ENCODE results near the gene CRIP2. TPM values are rescaled to one million over a fixed set of nuclear protein-coding genes. Genes with fewer than 3 reads are reported as not detected.

The CRIP2 gene, protein sequence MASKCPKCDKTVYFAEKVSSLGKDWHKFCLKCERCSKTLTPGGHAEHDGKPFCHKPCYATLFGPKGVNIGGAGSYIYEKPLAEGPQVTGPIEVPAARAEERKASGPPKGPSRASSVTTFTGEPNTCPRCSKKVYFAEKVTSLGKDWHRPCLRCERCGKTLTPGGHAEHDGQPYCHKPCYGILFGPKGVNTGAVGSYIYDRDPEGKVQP
- total RNA-seq (ENCODE audit: unreplicated experiment) = 78.5 TPM
- long read RNA-seq, transcript CRIP2-201 (8 exons, 1,857 nt) = major isoform, 98 of 111 reads
- long read RNA-seq, partial matches to known transcripts = 7 of 111 reads
- long read RNA-seq, other reads (novel, unspliced or antisense) = 3 of 111 reads

DNA sequence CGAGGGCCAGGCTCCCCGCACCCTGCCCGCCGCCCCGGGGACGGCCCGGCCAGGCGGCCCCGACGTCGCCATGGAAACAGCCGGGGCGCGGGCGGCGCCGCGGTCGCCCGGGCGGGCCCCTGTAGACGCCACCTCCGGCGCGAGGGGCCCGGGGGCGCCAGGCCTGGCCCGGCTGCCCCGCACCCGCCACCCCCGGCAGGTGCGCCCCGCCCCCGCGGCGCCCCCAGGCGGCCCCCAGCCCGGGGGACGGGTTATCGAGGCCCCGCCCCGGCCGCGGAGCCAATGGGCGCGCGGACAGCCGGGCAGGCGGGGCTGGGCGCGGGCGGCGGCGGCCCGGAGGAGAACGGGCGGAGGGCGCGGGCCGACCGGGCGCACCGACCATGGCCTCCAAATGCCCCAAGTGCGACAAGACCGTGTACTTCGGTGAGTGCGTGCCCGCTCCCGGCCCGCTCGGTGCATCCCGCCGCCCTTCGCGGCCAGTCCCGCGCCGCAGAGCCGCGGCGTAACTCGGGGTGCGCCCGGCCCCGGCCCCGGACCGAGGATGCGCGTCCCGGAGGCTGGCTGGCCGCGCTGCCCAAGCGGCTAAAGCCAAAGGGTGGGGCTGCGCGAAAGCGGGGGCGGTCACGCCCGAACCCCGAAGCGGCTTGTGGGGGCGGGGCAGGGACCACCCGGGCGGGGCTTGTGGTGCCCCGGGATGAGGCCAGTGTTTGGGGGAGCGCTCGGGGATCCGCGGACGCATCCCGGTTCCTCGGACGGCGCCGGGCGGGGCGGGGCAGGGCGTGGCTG is at the start of gene CRIP2:
Gene CRIP2, plus strand, starts transcription at position 339 of the 786 bp plus-strand sequence. Its CDS starts 42 bp downstream, at position 381.
- peak; percentile 65 for DNase-seq
- H3K27ac Mint-ChIP-seq (ENCODE audit: unreplicated experiment) = no peak within 1 kb of the TSS
- H3K36me3 Mint-ChIP-seq (ENCODE audit: unreplicated experiment) = no peaks in the 10 kb centered on the region
- H3K9me3 Mint-ChIP-seq (ENCODE audit: unreplicated experiment) = peaks cover 1% of the 10 kb centered on the region
- peak within 1 kb of the TSS; percentile 63 for H3K4me3 Mint-ChIP-seq (ENCODE audit: unreplicated experiment)
- H3K27me3 Mint-ChIP-seq (ENCODE audit: unreplicated experiment) = peaks cover 8% of the 10 kb centered on the region
- TF ChIP-seq, protein P1, sequence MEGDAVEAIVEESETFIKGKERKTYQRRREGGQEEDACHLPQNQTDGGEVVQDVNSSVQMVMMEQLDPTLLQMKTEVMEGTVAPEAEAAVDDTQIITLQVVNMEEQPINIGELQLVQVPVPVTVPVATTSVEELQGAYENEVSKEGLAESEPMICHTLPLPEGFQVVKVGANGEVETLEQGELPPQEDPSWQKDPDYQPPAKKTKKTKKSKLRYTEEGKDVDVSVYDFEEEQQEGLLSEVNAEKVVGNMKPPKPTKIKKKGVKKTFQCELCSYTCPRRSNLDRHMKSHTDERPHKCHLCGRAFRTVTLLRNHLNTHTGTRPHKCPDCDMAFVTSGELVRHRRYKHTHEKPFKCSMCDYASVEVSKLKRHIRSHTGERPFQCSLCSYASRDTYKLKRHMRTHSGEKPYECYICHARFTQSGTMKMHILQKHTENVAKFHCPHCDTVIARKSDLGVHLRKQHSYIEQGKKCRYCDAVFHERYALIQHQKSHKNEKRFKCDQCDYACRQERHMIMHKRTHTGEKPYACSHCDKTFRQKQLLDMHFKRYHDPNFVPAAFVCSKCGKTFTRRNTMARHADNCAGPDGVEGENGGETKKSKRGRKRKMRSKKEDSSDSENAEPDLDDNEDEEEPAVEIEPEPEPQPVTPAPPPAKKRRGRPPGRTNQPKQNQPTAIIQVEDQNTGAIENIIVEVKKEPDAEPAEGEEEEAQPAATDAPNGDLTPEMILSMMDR (IDR thresholded peaks at IDR 0.05; ENCODE audit: partially characterized antibody, unreplicated experiment) = no peak
- no peaks in the 10 kb centered on the region for H3K4me1 Mint-ChIP-seq (ENCODE audit: low read depth, unreplicated experiment)

DNA sequence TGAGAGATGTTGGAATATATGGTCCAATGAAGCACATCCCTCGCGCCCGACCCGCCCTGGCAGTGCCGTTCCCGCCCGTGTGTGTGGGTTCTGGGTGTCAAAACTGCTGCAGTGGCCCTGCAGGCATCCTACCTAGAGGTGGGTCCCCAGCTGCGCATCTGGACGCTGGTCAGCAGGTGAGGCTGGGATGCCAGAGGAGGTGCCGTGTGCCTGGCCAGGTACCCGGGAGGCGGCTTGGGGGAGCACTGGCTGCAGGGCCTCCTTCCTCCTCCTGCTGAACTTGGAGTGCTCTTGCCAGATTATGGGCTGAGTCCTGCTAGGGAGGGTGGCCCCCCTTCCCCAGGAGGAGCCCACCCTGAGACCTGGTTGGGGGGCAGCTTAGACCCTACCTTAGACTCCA is 49.8 kb upstream of the CRIP2 start:
- H3K4me1 Mint-ChIP-seq (ENCODE audit: low read depth, unreplicated experiment) = peaks cover 19% of the 10 kb centered on the region
- DNase-seq = no peak
- H3K27me3 Mint-ChIP-seq (ENCODE audit: unreplicated experiment) = peaks cover 3% of the 10 kb centered on the region
- no peak overlapping the region for H3K4me3 Mint-ChIP-seq (ENCODE audit: unreplicated experiment)
- peaks cover 6% of the 10 kb centered on the region for H3K9me3 Mint-ChIP-seq (ENCODE audit: unreplicated experiment)
- TF ChIP-seq, protein P1 (IDR thresholded peaks at IDR 0.05; ENCODE audit: partially characterized antibody, unreplicated experiment) = no peak
- H3K27ac Mint-ChIP-seq (ENCODE audit: unreplicated experiment) = no peak overlapping the region
- peaks cover 7% of the 10 kb centered on the region for H3K36me3 Mint-ChIP-seq (ENCODE audit: unreplicated experiment)

DNA sequence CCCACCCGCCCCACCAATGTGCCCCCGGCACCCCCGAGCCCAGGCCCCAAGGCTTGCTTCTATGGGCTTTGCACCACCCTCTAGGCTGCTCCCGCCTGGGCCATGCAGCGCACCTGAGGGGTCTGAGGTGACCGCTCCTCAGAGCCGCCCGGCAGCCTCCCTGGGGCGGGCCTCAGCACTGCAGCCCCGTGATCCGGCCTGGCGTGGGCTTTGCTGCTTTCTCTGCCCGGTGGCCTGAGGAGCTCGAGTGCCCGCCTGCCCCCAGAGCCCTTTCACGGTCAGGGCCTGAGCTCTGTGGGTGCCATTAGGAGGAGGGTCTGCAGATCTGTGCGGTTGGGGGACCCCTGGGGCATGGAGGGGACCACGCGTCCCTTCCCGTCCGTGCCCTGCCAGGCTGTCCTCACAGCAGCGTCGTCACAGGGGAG is 48.8 kb upstream of the CRIP2 start:
- Mint-ChIP-seq H3K36me3 (ENCODE audit: unreplicated experiment) (peaks cover 12% of the 10 kb centered on the region), H3K4me1 (ENCODE audit: low read depth, unreplicated experiment) (peaks cover 19% of the 10 kb centered on the region), H3K4me3 (ENCODE audit: unreplicated experiment) (peak overlapping the region; percentile 60), H3K27ac (ENCODE audit: unreplicated experiment) (no peak overlapping the region), H3K27me3 (ENCODE audit: unreplicated experiment) (peaks cover 3% of the 10 kb centered on the region), H3K9me3 (ENCODE audit: unreplicated experiment) (peaks cover 5% of the 10 kb centered on the region)
- TF ChIP-seq, protein P1 (IDR thresholded peaks at IDR 0.05; ENCODE audit: partially characterized antibody, unreplicated experiment) = no peak
- peak; percentile 18 for DNase-seq

DNA sequence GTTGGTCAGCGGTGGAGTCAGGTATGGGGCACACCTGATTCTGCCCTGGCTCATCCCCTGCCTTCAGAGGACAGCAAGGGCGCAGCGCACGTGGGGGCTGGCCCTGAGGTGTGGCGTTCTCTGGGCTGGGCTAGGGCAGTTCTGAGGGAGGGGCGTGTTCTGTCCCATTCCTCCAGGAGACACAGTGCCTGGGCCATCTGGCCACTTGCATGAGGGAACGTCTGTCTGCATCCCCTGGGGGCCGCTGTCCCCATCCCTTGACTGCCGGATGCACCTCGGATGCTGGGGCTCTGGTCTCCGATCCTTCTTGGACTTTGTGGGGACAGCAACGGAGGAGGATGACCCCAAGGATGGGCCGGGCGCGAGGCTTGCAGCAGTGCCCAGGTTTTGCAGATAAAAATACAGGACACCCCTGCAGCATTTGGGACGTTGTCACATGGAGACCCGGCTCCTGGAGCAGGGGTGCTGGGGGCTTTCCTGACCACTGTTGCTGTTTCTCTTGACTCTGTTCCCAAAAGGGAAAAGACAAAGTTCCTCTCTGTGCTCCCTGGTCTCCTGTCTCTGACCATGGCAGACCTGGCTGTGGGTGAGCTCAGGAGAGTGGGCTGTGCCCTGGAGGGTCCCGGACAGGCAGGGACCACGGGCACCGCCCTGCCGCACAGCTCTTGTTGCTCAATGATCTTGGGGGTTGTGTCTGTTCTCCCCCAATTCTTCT is 48.0 kb upstream of the CRIP2 start:
- Mint-ChIP-seq H3K9me3 (ENCODE audit: unreplicated experiment) (peaks cover 4% of the 10 kb centered on the region), H3K27ac (ENCODE audit: unreplicated experiment) (peak overlapping the region; percentile 64), H3K27me3 (ENCODE audit: unreplicated experiment) (peaks cover 3% of the 10 kb centered on the region), H3K4me1 (ENCODE audit: low read depth, unreplicated experiment) (peaks cover 19% of the 10 kb centered on the region), H3K4me3 (ENCODE audit: unreplicated experiment) (peak overlapping the region; percentile 60), H3K36me3 (ENCODE audit: unreplicated experiment) (peaks cover 12% of the 10 kb centered on the region)
- peak; percentile 57 for DNase-seq
- TF ChIP-seq, protein P1 (IDR thresholded peaks at IDR 0.05; ENCODE audit: partially characterized antibody, unreplicated experiment) = no peak
